PC-3 (cell line): Measurements from ENCODE around the gene NKX6-2.

ENCODE experiments used
- EZH2 ChIP-seq: fragments of 300-600 bp; sonication (generic); IDR thresholded peaks from one replicate; pipeline ENCODE4 v1.6.1; 2017; ENCODE audit warnings: antibody characterized with exemption, mild to moderate bottlenecking, low read length; ENCODE audit not compliant: unreplicated experiment
- EZH2phosphoT487 ChIP-seq: fragments of 300-600 bp; sonication (generic); IDR thresholded peaks from 2 replicates; pipeline ENCODE4 v1.6.1; 2018; ENCODE audit warnings: mild to moderate bottlenecking, antibody characterized with exemption, low read length, borderline replicate concordance
- TF ChIP-seq, protein P1 (sequence below): fragments of 300-600 bp; sonication (generic); conservative IDR thresholded peaks from 2 replicates; pipeline ENCODE4 v1.5.1; 2017; ENCODE audit warnings: antibody characterized with exemption, low read depth, mild to moderate bottlenecking, low read length

DNA sequence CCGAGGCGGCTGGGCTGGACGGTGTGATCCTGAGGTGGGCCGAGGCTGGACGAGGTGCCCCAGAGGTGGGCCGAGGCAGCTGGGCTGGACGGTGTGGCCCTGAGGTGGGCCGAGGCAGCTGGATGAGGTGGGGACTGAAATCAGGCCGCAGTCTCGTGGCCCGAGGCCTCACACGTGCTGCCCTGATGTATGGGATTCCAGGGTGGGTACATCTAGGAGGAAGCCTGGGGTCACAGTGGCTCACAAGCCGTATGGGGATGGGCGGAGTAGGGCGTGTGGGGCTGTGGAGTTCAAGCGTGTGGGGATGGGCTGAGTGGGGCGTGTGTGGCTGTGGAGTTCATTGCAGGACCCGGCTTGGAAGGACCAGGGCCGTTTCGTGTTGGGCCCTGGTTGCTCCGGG lies 12.5 kb upstream of the NKX6-2 start:
- TF ChIP-seq, protein P1, sequence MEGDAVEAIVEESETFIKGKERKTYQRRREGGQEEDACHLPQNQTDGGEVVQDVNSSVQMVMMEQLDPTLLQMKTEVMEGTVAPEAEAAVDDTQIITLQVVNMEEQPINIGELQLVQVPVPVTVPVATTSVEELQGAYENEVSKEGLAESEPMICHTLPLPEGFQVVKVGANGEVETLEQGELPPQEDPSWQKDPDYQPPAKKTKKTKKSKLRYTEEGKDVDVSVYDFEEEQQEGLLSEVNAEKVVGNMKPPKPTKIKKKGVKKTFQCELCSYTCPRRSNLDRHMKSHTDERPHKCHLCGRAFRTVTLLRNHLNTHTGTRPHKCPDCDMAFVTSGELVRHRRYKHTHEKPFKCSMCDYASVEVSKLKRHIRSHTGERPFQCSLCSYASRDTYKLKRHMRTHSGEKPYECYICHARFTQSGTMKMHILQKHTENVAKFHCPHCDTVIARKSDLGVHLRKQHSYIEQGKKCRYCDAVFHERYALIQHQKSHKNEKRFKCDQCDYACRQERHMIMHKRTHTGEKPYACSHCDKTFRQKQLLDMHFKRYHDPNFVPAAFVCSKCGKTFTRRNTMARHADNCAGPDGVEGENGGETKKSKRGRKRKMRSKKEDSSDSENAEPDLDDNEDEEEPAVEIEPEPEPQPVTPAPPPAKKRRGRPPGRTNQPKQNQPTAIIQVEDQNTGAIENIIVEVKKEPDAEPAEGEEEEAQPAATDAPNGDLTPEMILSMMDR, result no peak
- TF ChIP-seq EZH2 (no peak), EZH2phosphoT487 (no peak)
